DOHH2 (cell line): ENCODE measurements around the gene RIMBP2.

Experiments
- CTCF ChIP-seq: fragments of 200-600 bp; sonication (generic); IDR thresholded peaks from one replicate; pipeline ENCODE4 v1.5.1; 2014; ENCODE audit warnings: antibody characterized with exemption, mild to moderate bottlenecking, low read depth, low read length; ENCODE audit not compliant: poor library complexity, severe bottlenecking
- EZH2phosphoT487 ChIP-seq: fragments of 200-600 bp; sonication (generic); IDR thresholded peaks from 2 replicates; pipeline ENCODE4 v1.6.1; 2017; ENCODE audit warnings: borderline replicate concordance, mild to moderate bottlenecking, antibody characterized with exemption, low read length, moderate library complexity, mixed read lengths

GRCh38 chr12:130356222-130356621, 359.9 kb downstream of the RIMBP2 start:
- no peak for TF ChIP-seq CTCF
- TF ChIP-seq EZH2phosphoT487 = no peak
